Right ventricle myocardium superior (tissue), 1 donor: ENCODE measurements around the gene UTF1. TPM values are rescaled to one million over a fixed set of nuclear protein-coding genes. Genes with fewer than 3 reads are reported as not detected.
"Not testable (repeated sequence)": the region's sequence is repeated elsewhere in the genome, so short reads cannot be mapped to it uniquely, and the experiment has no call there.

Experiments
- ATAC-seq: fragments of 200-7000 bp; cut with Tn5 transposase; one replicate; pipeline ENCODE4 v1.9.1; 2020; ENCODE audit warnings: mild to moderate bottlenecking; ENCODE audit not compliant: poor library complexity
- DNase-seq: peaks from one replicate; pipeline ENCODE4 v3.0.0-alpha.2; 2020
- intact Hi-C: fragments of 100-400 bp; cut with DNase I; formaldehyde crosslinking; loops from one replicate; pipeline ENCODE4 v1.11.2; 2022
- total RNA-seq: library from RNA; stranded (reverse); fragmentation: NEBNext Ultra II Directional; extraction: Animal tissue kit (Norgen Biotek cat#: 25700); gene quantifications from one replicate; pipeline ENCODE4 v1.2.1, GENCODE V29; 2021
- donor health status: DM: no; HTN: yes; CAD: no; lungs with severe emphysema.

UTF1 gene
- total RNA-seq, 1 donor from 2014 or later, result not detected

GRCh38 chr10:133218891-133219290 is 11.1 kb upstream of the UTF1 start:
- intact Hi-C loops, result no loop called here
- ATAC-seq (no peak), DNase-seq (no peak)

GRCh38 chr10:133219782-133220181 is 10.2 kb upstream of the UTF1 start:
- DNase-seq (no peak), ATAC-seq (no peak)
- intact Hi-C loops, result no loop called here

- intact Hi-C loops, result no loop called here
- no peak for DNase-seq
- no peak for ATAC-seq
Measured at GRCh38 chr10:133221331-133221730, 8.7 kb upstream of the UTF1 start.

GRCh38 chr10:133221756-133222155 is 8.3 kb upstream of the UTF1 start:
- DNase-seq, ATAC-seq, intact Hi-C loops: not testable (repeated sequence)

GRCh38 chr10:133224076-133224475 is 5.9 kb upstream of the UTF1 start:
- DNase-seq, result no peak
- no peak for ATAC-seq
- intact Hi-C loops, result no loop called here

GRCh38 chr10:133224756-133225372 is 5.2 kb upstream of the UTF1 start:
- intact Hi-C loops, result no loop called here
- ATAC-seq (no peak), DNase-seq (no peak)

GRCh38 chr10:133225707-133226191 is 4.3 kb upstream of the UTF1 start:
- DNase-seq (no peak), ATAC-seq (no peak)
- intact Hi-C loops, result no loop called here

- DNase-seq (no peak), ATAC-seq (no peak)
- intact Hi-C loops, result no loop called here
Measured at GRCh38 chr10:133226251-133226808, 3.7 kb upstream of the UTF1 start.

GRCh38 chr10:133227256-133227655 is 2.8 kb upstream of the UTF1 start:
- no peak for ATAC-seq
- DNase-seq, result no peak
- intact Hi-C loops, result no loop called here

- intact Hi-C loops, result no loop called here
- ATAC-seq, result no peak
- no peak for DNase-seq
Measured at GRCh38 chr10:133229265-133230043, 563 bp upstream of the UTF1 start.

GRCh38 chr10:133230387-133231195 is 574 bp downstream of the UTF1 start:
- peak; percentile 63 for DNase-seq
- intact Hi-C loops, result no loop called here
- no peak for ATAC-seq

GRCh38 chr10:133231244-133231945 is 1.4 kb downstream of the UTF1 start:
- intact Hi-C loops, result no loop called here
- DNase-seq, result no peak
- ATAC-seq, result no peak

GRCh38 chr10:133231946-133232574 is 2.0 kb downstream of the UTF1 start:
- no peak for ATAC-seq
- intact Hi-C loops, result no loop called here

GRCh38 chr10:133234796-133235195 is 4.8 kb downstream of the UTF1 start:
- intact Hi-C loops, ATAC-seq, DNase-seq: not testable (repeated sequence)

More at GRCh38 chr10:133231946-133232574, 2.0 kb downstream of the UTF1 start:
- DNase-seq, result no peak

GRCh38 chr10:133235265-133235855 is 5.3 kb downstream of the UTF1 start:
- intact Hi-C loops, result no loop called here
- DNase-seq (peak; percentile 62), ATAC-seq (peak; percentile 45)

GRCh38 chr10:133235932-133236331 is 5.9 kb downstream of the UTF1 start:
- ATAC-seq, result peak; percentile 36
- intact Hi-C loops, result no loop called here
- DNase-seq, result peak; percentile 60

GRCh38 chr10:133236401-133237240 is 6.6 kb downstream of the UTF1 start:
- DNase-seq, result no peak
- intact Hi-C loops, result no loop called here
- no peak for ATAC-seq
